Stimulated activated naive CD4-positive, alpha-beta T cell (primary cell): Measurements from ENCODE around the gene SNX30.
A peak's percentile ranks its signal among the peaks of the same experiment; 100 is the strongest.

Source experiments
- DNase-seq, 6 experiments: peaks; one replicate each; lab custom pipeline; 2025; lab: John Stamatoyannopoulos, UW

SNX30 gene

GRCh38 chr9:112783551-112783954, 33.0 kb downstream of the SNX30 start:
- no peak for DNase-seq

- no peak for DNase-seq
Measured at GRCh38 chr9:112784020-112784785, 33.6 kb downstream of the SNX30 start.

DNA sequence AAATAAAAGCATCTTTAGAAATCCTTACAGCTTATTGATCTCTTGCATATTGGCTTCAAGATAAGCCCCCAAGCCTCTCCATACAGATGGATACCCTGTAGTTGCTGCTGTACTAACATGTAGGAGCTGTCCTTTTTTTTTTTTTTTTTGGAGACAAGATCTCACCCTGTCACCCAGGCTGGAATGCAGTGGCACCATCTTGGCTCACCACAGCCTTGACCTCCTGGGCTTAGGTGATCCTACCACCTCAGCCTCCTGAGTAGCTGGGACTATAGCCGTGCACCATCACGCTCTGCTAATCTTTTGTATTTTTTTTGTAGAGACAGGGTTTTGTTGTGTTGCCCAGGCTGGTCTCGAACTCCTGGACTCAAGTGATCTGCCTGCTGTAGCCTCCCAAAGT, 35.4 kb downstream of the SNX30 start:
- no peak for DNase-seq

DNA sequence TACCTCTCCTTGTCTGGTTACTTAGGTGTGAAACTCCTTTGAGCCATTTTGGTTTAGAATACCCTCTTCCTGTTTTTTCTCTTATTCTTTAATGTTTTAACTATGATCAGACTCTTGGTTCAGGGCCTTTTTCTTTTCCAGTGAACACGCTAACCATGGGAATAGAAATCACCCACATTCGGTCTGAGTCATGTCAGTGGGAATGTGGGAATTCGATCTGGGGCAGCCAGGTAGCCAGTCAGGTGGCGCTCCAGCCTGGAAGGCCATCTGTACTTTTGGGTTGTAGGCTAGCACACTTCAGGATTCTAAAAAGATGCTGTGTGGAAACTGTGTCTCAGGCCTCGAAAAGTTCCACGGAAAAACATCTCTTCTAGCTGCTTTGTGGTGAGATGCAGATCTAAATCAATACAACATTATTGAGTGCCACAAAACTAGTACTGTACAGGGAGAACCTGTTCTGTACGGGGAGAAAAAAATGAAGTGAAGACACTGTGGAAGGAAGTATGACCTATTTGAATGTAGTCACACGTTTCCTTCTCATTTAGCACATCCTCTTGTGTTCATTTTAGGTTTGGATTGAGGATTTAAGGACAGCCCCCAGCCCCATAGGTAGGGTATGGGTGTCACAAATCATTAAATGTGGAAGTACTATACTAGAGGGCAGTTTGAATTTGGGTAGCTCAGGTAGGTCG, 36.4 kb downstream of the SNX30 start:
- DNase-seq = no peak

- no peak for DNase-seq
Measured at GRCh38 chr9:112787978-112788377, 37.4 kb downstream of the SNX30 start.

DNA sequence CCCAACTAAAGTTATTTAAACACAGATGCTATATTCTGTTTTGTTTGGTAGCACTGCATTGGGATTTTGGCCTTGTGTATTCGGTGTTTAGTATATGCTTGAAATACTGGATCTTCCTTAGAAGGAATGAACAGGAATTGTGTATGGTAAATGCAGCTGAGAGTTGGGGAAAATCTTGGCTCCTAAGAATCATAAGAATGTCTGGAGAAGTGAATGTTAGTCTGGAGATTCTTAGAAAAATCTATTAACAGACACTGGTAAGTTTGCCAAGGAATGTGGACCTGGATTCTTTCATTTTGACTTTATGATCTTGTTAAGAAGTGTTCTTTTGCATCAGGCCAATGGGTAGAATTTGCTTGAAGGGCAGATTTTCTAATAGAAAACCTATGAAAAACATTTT, 38.9 kb downstream of the SNX30 start:
- DNase-seq = no peak

DNA sequence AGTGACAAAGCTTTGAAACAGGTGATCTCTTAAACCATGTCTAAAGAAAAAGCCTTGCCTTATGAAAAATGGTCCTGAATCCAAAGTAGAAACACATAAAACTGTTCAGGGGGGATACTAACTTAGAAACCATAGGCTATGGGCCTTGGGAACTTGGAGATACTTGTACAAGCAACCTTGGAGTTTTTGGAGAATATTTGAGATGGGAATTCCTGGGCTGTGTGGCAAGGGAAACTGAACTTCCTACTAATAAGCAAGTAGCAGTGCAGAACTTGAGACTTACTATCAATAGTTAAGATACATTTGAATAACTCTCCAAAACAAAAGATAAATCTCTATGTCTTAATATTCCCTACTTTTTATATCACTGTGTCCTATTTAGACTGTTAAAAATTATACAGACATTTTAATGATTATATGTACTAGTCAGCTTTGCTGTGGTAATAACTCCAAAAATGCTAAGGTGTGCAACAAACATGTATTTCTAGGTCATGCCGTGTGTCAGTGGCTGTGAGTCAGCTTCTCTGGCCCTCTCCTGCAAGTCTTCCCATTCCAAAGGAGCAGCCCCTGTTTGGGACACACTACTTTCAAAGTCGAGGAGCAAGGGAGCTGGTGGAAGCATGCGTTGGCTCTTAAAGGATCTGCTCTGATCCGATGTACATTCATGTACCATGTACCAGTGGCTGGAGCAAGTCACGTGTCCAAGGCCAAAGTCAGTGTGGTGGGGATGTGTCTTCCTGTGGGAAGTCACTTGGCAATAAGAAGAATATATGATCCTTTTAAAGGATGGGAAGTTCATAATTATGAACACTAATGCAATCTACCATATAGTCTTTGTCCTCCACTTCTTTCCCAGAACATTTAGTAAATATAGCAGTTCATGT, 39.6 kb downstream of the SNX30 start:
- no peak for DNase-seq

DNA sequence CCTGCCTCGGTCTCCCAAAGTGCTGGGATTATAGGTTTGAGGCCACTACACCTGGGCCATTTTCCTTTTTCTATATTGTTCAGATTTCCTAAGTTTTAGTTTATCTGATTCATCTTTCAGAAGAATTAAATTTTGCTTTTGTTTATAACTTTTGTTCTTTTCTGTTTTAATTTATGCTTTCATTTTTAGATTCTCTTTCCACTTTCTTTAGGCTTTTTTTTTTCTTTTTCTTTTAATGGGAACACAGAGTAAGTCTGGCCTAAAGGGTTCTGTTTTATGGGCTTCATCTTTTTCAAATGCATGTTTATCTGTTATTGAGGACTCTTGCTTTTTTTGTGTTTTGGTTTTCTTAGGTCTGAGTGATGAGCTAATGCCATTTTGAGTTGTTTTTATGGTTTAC, 42.1 kb downstream of the SNX30 start:
- DNase-seq = no peak

DNA sequence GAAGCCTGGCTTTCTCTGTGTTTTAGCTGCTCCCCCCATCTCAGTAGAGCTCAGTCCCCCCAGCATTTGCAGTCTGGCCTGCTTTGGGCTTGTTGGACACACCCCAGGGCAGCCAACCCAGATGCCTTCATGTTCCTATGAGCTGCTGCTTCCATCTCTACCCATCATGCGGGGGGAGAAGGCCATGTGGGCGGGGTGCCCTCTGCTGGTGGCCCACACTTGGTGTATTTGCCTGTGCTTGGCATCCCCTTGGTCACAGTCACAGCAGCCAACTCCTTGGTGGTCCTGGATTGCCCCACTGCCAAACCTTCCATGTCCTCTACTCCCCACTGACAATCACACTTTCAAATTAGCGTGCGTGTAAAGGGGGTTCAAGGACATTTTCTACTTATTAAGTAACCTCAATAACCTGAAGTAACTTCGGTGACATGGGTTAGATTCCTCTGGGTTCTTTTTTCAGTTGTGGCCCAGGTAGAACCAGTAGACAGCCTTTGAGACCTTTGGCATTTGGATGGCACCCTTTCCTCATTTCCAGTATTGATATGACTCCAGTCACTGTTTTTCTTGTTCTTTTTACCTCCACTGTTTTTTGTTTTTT, 42.8 kb downstream of the SNX30 start:
- peak; percentile 41 to 75 (median 65) for DNase-seq

DNA sequence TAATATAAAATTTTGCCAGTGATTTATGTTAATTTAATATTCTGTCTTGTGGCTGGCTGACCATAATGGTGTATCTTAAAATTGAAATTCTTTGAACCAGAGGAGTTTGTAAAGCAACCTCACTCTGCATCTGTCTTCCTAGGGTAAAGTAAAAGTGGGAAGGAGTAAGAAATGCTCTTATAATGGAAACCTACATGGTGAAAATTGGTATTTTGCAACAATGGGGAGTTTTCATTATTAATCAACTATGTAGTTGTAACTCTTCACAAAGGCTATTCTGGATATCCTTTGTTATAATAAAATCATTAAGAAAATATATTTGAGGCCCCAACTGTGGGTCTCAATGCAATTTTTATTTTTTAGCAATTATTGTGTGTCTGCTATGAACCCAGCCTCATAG, 44.2 kb downstream of the SNX30 start:
- DNase-seq = no peak

DNA sequence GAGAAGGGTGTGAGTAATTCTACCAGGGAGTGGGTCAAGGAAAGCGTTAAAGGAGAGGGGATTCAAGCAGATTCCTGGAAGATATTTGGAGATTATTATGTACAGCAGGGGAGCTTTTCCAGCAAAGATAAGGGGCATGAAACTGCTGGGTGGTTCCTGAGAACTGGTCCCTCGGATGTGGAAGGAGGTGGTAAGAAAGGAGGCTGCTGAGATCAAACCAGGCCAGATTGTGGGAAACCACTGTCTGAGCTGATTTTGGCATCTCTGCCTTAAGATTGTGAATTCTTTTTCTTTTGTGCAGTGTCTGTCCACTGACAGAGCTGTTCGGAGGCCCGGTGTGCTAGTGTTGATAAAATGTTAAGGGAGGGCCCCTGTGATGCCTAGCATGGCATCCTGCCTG, 45.4 kb downstream of the SNX30 start:
- no peak for DNase-seq

DNA sequence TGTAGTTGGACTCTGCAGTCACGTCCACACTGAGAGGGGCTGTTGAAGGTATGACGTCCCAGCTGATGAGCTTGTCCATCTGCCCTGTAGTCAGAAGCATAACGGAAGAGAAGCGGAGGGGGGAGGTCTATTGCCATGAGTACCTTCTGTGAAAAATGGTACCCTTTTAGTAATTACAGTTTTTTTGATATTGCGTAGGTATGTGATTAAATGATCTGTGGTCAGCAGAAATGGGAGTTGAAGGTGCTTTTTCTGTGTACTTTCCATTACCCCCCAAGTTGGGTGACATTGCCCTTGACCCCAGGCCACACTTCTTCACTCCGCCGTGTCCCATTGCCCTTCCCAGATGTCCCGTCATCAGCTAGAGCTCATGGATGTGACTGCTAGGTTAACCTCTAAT, 45.9 kb downstream of the SNX30 start:
- no peak for DNase-seq

DNA sequence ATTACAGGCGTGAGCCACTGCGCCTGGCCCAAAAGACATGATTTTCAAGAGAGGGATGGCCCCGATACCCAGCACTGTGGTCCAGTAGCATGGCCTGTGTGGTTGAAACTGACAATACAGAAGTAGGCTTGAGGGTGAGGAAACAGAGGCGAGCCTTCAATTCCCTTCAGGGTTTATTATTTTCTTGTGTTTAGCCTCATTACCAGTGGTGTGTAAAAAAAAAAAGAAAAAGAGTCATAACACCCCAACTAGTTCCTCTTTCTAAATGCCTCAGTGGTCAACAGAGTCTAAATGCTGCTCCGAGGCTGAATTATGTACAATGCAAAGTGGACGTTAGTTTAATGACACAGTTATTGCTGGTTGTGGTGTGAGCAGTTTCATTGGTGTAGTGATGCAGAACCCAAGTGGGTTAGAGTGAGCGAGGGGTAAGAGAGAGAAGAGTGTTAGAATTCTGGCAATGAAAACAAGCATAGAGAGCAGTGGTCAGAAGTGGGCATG, 58.8 kb downstream of the SNX30 start:
- no peak for DNase-seq

DNA sequence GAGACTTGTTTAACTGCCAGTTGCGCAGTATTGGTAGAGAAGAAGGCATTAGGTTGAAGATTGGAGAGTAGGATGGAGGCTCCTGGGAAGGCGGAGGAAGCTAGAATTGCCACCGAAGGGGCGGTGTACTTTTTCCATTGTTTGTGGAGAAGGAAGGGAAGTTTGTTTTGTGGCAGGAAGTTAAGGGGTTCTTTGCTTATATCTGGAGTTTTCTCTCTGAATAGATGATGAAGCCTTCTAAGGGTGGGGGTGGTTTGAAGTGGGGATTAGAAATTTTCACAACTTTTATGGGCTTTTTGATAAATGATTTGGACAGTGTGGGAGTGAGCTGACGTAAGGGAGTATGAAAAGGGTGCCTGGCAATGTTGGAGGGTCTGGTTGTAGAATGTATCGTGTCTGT, 59.3 kb downstream of the SNX30 start:
- DNase-seq = no peak

GRCh38 chr9:112810696-112811490, 60.3 kb downstream of the SNX30 start:
- DNase-seq = no peak

DNA sequence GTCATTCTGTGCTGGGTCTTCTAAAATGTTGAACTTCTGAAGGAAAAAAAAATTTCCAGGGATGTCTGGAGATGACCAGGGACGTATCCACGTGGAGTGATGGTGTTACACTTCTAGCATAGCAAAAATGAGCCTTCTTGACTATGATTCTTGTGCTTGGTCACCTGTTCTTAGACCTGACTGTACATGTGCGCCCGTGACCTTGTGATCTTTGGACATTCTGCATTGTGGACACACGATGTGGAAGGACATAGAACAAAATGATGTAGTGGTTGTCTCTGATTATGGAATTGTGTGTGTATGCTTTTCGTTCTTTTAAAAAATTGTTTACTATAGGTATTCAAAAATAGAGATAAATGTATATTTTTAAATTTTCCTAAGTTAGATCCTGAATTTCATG, 61.0 kb downstream of the SNX30 start:
- no peak for DNase-seq

DNA sequence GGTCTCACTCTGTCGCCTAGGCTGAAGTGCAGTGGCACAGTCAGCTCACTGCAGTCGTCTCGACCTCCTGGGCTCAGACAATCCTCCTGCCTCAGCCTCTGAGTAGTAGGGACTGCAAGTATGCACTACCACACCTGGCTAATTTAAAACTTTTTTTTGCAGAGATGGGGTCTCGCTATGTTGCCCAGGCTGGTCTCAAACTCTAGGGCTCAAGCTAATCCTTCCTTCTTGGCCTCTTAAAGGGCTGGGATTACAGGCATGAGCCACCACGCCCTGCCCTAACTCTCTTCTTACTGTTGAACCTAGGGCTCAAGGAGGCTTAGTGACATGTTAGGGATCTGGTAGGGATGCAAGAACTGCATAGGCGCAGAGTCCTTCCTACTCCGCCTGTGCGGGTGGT, 65.3 kb downstream of the SNX30 start:
- no peak for DNase-seq

GRCh38 chr9:112817860-112818203, 67.3 kb downstream of the SNX30 start:
- DNase-seq = no peak

- DNase-seq = peak in 1 of 6 experiments; percentile 10
Measured at GRCh38 chr9:112819635-112820496, 69.3 kb downstream of the SNX30 start.

DNA sequence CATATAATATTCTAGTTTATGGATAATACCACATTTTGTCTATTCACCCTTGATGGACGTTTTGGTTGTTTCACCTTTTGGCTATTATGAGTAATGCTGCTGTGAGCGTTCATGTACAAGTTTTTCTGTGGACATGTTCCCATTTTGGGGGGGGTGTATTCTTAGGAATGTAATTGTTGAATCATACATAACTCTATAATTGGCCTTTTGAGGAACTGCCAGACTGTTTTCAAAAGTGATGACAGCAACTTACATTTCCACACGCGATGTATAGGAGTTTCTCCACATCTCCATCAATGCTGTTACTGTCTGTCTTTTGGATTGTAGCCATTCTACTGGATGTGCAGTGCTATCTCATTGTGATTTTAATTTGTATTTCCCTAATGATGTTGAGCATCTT, 70.3 kb downstream of the SNX30 start:
- no peak for DNase-seq
